Fibroblast of mammary gland (primary cell): Measurements from ENCODE around the gene LAMC3.

Experiments
- DNase-seq: peaks from one replicate; pipeline ENCODE4 v3.0.0-alpha.2; 2010; ENCODE audit warnings: low read depth
- H3K4me3 ChIP-seq: 2 replicates; pipeline ENCODE4 v1.5.1; 2011; ENCODE audit warnings: low read depth, mild to moderate bottlenecking, low read length, moderate library complexity; ENCODE audit not compliant: control insufficient read depth
- TF ChIP-seq, protein P1 (sequence below): conservative IDR thresholded peaks from 2 replicates; pipeline ENCODE4 v1.5.1; 2011; ENCODE audit warnings: low read depth, low read length, inconsistent platforms; ENCODE audit not compliant: control insufficient read depth, insufficient read depth

LAMC3 gene

DNA sequence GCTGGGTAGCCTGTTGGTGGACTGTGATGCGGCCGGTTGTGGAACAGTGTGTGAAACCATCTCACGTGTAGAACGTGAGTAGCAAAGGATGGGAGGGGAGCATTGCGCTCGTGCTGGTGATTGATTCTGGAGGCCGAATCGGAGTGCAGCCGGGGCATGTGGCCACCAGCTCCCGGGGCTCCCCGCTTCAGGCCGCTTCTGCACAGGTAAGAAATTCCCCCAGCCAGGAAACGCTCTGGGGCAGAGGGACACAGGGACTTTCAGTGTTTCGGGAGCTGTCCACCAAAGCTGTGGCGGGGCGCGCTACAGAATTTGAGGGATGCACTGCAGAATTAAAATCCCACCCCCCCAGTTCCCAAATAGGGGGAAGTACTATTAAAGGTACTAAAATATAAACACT, 41.9 kb downstream of the LAMC3 start:
- TF ChIP-seq, protein P1, sequence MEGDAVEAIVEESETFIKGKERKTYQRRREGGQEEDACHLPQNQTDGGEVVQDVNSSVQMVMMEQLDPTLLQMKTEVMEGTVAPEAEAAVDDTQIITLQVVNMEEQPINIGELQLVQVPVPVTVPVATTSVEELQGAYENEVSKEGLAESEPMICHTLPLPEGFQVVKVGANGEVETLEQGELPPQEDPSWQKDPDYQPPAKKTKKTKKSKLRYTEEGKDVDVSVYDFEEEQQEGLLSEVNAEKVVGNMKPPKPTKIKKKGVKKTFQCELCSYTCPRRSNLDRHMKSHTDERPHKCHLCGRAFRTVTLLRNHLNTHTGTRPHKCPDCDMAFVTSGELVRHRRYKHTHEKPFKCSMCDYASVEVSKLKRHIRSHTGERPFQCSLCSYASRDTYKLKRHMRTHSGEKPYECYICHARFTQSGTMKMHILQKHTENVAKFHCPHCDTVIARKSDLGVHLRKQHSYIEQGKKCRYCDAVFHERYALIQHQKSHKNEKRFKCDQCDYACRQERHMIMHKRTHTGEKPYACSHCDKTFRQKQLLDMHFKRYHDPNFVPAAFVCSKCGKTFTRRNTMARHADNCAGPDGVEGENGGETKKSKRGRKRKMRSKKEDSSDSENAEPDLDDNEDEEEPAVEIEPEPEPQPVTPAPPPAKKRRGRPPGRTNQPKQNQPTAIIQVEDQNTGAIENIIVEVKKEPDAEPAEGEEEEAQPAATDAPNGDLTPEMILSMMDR = no peak
- no peak for DNase-seq
- no peak overlapping the region for H3K4me3 ChIP-seq

DNA sequence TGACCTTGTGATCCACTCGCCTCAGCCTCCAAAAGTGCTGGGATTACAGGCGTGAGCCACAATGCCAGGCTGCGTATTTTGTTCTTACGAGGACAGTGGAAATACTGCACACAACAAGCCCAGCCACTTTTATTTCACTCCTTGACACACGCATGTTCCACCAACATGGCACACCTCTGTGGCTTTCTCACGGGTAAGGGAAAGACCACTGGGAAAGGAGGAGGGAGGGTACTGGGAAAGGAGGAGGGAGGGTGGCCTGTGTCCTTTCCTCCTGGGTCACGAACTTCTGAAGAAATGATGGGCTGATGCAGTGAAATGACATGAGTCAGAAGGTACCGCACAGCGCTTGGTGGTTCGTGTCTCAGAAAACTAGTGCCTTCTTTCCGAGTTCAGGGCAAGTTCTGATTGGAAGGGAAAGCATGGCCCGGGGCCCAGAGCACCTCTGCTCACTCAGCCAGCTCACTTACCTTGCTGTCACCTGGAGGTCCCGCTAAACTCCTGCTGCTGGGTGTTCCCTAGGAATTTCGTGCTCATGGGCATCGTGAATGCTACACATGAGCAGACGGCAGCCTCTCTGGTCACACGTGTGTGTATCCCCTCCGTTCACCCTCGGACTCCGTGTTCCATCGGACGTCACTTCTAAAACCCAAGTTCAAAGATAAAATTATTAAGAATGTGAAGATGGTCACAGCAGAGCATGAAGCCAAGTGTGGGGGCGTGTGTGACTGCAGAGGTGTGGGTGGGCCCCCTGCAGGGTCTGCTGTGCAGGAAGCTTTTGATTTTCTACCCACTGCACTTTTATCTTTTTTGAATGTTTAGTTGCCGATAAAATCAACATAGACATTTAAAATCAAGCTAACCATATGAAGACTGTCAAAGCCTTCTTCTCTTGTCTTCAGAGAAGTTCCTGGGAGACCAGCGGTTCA, 42.9 kb downstream of the LAMC3 start:
- no peak for DNase-seq
- TF ChIP-seq, protein P1 = no peak
- no peak overlapping the region for H3K4me3 ChIP-seq

DNA sequence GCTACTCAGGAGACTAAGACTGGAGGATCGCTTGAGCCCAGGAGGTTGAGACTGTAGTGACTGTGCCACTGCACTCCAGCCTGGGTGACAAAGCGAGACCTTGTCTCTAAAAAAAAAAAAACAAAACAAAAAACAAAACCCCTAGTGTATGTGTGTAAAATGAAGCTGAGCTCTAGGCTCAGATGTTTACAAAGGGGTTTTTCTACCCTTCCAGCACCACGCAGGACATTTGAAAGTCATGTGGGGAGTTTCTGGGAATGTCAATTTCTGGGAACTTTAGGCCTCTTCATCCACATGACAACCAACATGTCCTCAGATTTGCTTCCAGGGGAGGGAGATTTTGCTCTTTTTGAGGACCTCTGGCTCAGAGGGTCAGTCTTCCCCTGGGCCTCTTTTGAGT, 44.9 kb downstream of the LAMC3 start:
- DNase-seq = no peak
- no peak overlapping the region for H3K4me3 ChIP-seq
- TF ChIP-seq, protein P1 = no peak

DNA sequence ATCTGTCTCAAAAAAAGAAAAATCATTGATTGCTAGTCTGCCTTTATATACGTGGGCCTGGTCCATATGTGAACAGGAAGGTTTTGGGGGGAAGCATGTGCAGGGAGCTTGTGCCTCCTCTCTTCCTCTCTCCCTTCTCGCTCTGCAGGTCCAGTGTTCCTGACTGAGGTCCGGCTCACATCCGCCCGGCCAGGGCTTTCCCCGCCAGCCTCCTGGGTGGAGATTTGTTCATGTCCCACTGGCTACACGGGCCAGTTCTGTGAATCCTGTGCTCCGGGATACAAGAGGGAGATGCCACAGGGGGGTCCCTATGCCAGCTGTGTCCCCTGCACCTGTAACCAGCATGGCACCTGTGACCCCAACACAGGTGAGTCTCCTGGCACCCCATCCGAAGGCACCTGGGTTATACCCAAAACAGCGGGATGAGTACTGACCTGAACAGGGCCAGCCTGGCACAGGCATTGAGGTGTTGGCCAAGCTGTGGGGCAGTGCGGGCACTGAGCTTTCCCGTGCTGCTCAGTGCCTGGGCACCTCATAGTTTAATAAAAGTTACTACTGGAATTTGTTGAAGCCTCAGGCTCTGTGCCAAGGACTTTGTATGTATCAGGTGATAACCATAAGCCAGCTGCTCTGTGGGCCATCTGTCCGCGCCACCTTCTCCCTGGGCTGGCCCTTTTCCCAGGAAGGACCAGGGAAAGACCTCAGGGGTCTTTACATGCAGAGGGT, 48.0 kb downstream of the LAMC3 start:
- TF ChIP-seq, protein P1 = no peak
- DNase-seq = no peak
- no peak overlapping the region for H3K4me3 ChIP-seq

DNA sequence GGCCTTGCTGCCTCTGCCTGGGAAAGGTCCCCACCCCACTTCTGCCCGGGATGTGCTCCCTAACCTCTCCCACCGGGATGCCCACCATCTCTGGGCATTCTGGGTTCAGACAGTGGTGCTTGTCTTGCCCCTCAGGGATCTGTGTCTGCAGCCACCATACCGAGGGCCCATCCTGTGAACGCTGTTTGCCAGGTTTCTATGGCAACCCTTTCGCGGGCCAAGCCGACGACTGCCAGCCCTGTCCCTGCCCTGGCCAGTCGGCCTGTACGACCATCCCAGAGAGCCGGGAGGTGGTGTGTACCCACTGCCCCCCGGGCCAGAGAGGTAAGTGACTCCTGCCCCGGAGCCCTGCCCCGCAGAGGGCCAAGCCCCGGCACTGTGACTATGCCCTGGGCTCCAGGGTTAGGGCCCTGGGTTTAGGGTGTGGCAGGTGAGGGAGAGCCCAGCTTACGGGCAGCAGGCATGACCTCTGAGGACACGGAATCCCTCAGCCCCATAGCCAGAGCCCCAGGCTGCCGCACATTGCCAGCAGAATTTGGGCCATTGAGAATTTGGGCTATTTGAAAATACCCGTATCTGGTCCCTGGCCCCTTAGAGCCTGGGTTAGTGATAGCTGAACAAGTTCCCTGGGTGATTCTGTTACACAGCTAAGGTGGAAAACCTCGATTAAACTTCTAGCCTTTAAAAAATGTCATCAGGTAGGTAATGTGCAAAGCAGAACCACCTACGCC, 52.1 kb downstream of the LAMC3 start:
- no peak overlapping the region for H3K4me3 ChIP-seq
- TF ChIP-seq, protein P1 = no peak
- no peak for DNase-seq

DNA sequence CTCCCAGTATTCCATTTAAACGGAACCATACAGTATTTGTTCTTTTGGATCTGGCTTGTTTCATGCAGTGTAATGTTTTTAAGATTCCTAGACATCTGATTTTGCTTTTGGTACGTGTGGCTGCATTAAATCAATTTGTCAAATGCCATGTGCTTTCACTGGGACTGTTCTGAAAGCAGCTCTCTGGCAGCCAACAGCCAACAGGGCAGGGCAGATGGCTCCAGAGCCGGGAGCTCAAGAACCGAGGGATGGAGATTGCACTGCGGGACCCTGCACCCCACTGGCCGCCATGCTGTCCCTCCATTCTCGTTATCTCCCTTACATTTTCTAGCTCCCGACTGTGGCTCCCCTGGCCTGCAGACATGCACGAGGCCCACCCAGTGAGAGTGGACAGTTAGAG, 54.0 kb downstream of the LAMC3 start:
- H3K4me3 ChIP-seq = no peak overlapping the region
- TF ChIP-seq, protein P1 = no peak
- no peak for DNase-seq
